ENCODE results near the gene CD2AP. TPM values are rescaled to one million over a fixed set of nuclear protein-coding genes. Genes with fewer than 3 reads are reported as not detected.
"Not testable (repeated sequence)": the region's sequence is repeated elsewhere in the genome, so short reads cannot be mapped to it uniquely, and the experiment has no call there.

Gene CD2AP
- total and polyA plus RNA-seq, 4 donors = 5.7 to 22.4 (median 11.5) TPM

DNA sequence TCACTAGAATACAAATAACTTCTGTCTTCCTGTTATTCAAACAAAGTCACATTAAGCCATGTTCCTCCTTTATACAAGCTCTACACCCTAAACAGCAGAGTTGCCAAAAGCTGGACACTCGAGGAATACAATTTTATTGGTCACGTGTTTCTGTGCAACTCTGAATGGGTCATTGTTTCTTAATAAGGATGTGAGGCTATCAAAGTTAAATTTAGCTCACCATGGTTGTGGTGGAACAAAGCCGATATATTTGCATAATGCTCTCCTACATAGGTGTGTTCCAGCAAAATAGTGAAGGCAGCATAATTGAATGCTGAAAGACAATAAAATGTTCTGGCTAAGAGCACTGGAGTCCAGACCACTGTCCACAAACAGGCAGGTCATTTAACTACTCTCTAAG is 36.9 kb upstream of the CD2AP start:
- Histone ChIP-seq H3K4me1 (ENCODE audit: control insufficient read depth in 4 of 4, insufficient read depth in 4 of 4, low read length in 3 of 4) (no peaks in the 10 kb centered on the region), H3K9me3 (ENCODE audit: control insufficient read depth in 4 of 4, low read length in 3 of 4) (no peaks in the 10 kb centered on the region), H3K27ac (ENCODE audit: low read depth in 1 of 2, low read length in 2 of 2) (no peak overlapping the region), H3K4me3 (ENCODE audit: low read depth in 1 of 3, low read length in 3 of 3) (no peak overlapping the region), H3K27me3 (ENCODE audit: control insufficient read depth in 4 of 4, insufficient read depth in 4 of 4, low read length in 3 of 4) (no peaks in the 10 kb centered on the region), H3K36me3 (ENCODE audit: control insufficient read depth in 4 of 4, insufficient read depth in 3 of 4, low read depth in 1 of 4, low read length in 3 of 4) (no peaks in the 10 kb centered on the region), H3K9ac (ENCODE audit: low read depth in 1 of 2, low read length in 2 of 2) (no peak overlapping the region)
- TF ChIP-seq SP1 (IDR thresholded peaks at IDR 0.05) = no peak
- TF ChIP-seq, protein P1, sequence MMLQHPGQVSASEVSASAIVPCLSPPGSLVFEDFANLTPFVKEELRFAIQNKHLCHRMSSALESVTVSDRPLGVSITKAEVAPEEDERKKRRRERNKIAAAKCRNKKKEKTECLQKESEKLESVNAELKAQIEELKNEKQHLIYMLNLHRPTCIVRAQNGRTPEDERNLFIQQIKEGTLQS (IDR thresholded peaks at IDR 0.05) = no peak
- no peak for TF ChIP-seq RXRA (IDR thresholded peaks at IDR 0.05)
- TF ChIP-seq NR2F2 (IDR thresholded peaks at IDR 0.05) = no peak
- no peak for TF ChIP-seq FOXA1 (IDR thresholded peaks at IDR 0.05)
- no peak for TF ChIP-seq HNF4A (conservative IDR thresholded peaks at IDR 0.05)
- WGBS = 75% methylated on average over 3 of the region's 3 CpGs
- DNase-seq (ENCODE audit: low spot score) = no peak

DNA sequence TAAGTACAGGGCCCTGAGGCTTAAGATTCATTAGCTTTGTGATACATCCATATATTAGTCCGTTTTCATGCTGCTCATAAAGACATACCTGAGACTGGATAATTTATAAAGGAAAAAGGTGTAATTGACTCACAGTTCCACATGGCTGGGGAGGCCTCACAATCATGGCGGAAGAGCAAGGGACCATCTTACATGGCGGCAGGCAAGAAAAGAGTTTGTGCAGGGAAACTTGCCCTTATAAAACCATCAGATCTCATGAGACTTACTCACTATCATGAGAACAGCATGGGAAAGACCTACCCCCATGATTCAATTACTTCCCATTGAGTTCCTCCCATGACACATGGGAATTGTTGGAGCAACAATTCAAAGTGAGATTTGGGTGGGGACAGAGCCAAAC is 32.6 kb upstream of the CD2AP start:
- WGBS = 96% methylated on average over 3 of the region's 3 CpGs
- not testable (repeated sequence) for DNase-seq (ENCODE audit: low spot score)

DNA sequence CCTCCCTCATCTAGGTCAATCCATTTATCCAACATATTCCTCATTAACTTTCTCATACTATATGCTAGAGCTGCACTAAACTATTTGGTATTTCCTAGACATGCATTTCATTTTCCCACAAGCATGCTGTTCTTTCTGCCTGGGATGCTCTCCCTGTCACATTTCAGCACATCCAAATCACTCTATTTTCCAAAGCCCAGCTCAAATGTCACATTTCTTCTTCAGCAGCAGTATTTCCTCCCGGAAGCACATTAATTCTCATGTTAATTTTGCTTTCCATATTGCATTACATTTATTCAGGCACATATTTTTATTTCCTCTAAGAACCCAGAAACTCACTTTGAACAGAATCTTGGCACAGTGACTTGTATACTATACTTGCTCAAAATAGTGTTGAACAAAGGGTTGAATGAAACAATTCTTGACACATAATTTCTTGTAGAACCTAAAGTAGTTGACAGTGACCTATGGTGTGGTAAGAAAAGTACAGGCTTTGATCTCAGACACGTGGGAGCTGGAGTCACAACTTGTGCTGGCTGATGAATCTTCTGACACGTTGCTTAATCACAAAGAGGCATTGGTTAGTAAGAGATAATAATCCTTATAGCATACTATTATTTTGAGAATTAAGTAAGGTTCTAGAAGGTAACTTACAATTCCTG is 30.8 kb upstream of the CD2AP start:
- TF ChIP-seq, protein P2, sequence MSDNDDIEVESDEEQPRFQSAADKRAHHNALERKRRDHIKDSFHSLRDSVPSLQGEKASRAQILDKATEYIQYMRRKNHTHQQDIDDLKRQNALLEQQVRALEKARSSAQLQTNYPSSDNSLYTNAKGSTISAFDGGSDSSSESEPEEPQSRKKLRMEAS (IDR thresholded peaks at IDR 0.05) = no peak
- TF ChIP-seq FOXA2 (IDR thresholded peaks at IDR 0.05) (no peak), JUND (IDR thresholded peaks at IDR 0.05) (no peak), SP1 (IDR thresholded peaks at IDR 0.05) (no peak), YY1 (IDR thresholded peaks at IDR 0.05) (no peak), HNF4G (IDR thresholded peaks at IDR 0.05) (no peak), FOXA1 (IDR thresholded peaks at IDR 0.05) (no peak), RXRA (IDR thresholded peaks at IDR 0.05) (no peak), GABPA (IDR thresholded peaks at IDR 0.05 in 1 of 2, conservative IDR thresholded peaks at IDR 0.05 in 1 of 2) (no peak)
- TF ChIP-seq, protein P3, sequence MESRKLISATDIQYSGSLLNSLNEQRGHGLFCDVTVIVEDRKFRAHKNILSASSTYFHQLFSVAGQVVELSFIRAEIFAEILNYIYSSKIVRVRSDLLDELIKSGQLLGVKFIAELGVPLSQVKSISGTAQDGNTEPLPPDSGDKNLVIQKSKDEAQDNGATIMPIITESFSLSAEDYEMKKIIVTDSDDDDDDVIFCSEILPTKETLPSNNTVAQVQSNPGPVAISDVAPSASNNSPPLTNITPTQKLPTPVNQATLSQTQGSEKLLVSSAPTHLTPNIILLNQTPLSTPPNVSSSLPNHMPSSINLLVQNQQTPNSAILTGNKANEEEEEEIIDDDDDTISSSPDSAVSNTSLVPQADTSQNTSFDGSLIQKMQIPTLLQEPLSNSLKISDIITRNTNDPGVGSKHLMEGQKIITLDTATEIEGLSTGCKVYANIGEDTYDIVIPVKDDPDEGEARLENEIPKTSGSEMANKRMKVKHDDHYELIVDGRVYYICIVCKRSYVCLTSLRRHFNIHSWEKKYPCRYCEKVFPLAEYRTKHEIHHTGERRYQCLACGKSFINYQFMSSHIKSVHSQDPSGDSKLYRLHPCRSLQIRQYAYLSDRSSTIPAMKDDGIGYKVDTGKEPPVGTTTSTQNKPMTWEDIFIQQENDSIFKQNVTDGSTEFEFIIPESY (IDR thresholded peaks at IDR 0.05) = no peak
- TF ChIP-seq, protein P1 (IDR thresholded peaks at IDR 0.05) = no peak
- TF ChIP-seq, protein P4, sequence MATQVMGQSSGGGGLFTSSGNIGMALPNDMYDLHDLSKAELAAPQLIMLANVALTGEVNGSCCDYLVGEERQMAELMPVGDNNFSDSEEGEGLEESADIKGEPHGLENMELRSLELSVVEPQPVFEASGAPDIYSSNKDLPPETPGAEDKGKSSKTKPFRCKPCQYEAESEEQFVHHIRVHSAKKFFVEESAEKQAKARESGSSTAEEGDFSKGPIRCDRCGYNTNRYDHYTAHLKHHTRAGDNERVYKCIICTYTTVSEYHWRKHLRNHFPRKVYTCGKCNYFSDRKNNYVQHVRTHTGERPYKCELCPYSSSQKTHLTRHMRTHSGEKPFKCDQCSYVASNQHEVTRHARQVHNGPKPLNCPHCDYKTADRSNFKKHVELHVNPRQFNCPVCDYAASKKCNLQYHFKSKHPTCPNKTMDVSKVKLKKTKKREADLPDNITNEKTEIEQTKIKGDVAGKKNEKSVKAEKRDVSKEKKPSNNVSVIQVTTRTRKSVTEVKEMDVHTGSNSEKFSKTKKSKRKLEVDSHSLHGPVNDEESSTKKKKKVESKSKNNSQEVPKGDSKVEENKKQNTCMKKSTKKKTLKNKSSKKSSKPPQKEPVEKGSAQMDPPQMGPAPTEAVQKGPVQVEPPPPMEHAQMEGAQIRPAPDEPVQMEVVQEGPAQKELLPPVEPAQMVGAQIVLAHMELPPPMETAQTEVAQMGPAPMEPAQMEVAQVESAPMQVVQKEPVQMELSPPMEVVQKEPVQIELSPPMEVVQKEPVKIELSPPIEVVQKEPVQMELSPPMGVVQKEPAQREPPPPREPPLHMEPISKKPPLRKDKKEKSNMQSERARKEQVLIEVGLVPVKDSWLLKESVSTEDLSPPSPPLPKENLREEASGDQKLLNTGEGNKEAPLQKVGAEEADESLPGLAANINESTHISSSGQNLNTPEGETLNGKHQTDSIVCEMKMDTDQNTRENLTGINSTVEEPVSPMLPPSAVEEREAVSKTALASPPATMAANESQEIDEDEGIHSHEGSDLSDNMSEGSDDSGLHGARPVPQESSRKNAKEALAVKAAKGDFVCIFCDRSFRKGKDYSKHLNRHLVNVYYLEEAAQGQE (IDR thresholded peaks at IDR 0.05) = no peak
- Histone ChIP-seq H3K9me3 (ENCODE audit: control insufficient read depth in 4 of 4, low read length in 3 of 4) (no peaks in the 10 kb centered on the region), H3K4me1 (ENCODE audit: control insufficient read depth in 4 of 4, insufficient read depth in 4 of 4, low read length in 3 of 4) (peaks cover 0 to 6% (median 2%) of the 10 kb centered on the region in 4 donors), H3K27ac (ENCODE audit: low read depth in 1 of 2, low read length in 2 of 2) (no peak overlapping the region), H3K4me3 (ENCODE audit: low read depth in 1 of 3, low read length in 3 of 3) (no peak overlapping the region), H3K27me3 (ENCODE audit: control insufficient read depth in 4 of 4, insufficient read depth in 4 of 4, low read length in 3 of 4) (no peaks in the 10 kb centered on the region), H3K36me3 (ENCODE audit: control insufficient read depth in 4 of 4, insufficient read depth in 3 of 4, low read depth in 1 of 4, low read length in 3 of 4) (no peaks in the 10 kb centered on the region), H3K9ac (ENCODE audit: low read depth in 1 of 2, low read length in 2 of 2) (no peak overlapping the region)
- no peak for DNase-seq (ENCODE audit: low spot score)
- 69% methylated on average over 3 of the region's 3 CpGs for WGBS

More for the DNA sequence above, 32.6 kb upstream of the CD2AP start:
- not testable (repeated sequence) for H3K27me3 ChIP-seq (ENCODE audit: control insufficient read depth in 4 of 4, insufficient read depth in 4 of 4, low read length in 3 of 4); H3K36me3 ChIP-seq (ENCODE audit: control insufficient read depth in 4 of 4, insufficient read depth in 3 of 4, low read depth in 1 of 4, low read length in 3 of 4); H3K4me3 ChIP-seq (ENCODE audit: low read depth in 1 of 3, low read length in 3 of 3); H3K4me1 ChIP-seq (ENCODE audit: control insufficient read depth in 4 of 4, insufficient read depth in 4 of 4, low read length in 3 of 4); H3K9ac ChIP-seq (ENCODE audit: low read depth in 1 of 2, low read length in 2 of 2); H3K27ac ChIP-seq (ENCODE audit: low read depth in 1 of 2, low read length in 2 of 2); H3K9me3 ChIP-seq (ENCODE audit: control insufficient read depth in 4 of 4, low read length in 3 of 4)

Data from liver (tissue), 9 donors.